ENCODE results near the gene CD96. TPM values are rescaled to one million over a fixed set of nuclear protein-coding genes. Genes with fewer than 3 reads are reported as not detected.
A peak's percentile ranks its signal among the peaks of the same experiment; 100 is the strongest.

The CD96 gene
- 1 to 10 TPM; 1.4 to 8.2 (median 6.2) TPM for total RNA-seq

GRCh38 chr3:111541911-111542483, at the start of gene CD96:
Gene CD96 (plus strand): TSS chr3:111542197. CDS start chr3:111542249, 52 bp downstream.
- no peak for DNase-seq (ENCODE audit: low spot score in 2 of 2)
- Histone ChIP-seq H3K4me1 (no peaks in the 10 kb centered on the region), H3K36me3 (no peaks in the 10 kb centered on the region), H3K4me3 (peak within 1 kb of the TSS in 1 of 3 donors; percentile 3), H3K27me3 (no peaks in the 10 kb centered on the region), H3K9me3 (no peaks in the 10 kb centered on the region), H3K27ac (no peak within 1 kb of the TSS)
- intact Hi-C loops (cut with DNase I; ENCODE audit: low total_unique reads) = no loop called here
- TF ChIP-seq POLR2A (IDR thresholded peaks at IDR 0.05) = no peak
- TF ChIP-seq CTCF (IDR thresholded peaks at IDR 0.05) = no peak
- TF ChIP-seq POLR2AphosphoS5 (IDR thresholded peaks at IDR 0.05) = no peak

GRCh38 chr3:111493276-111493675, 48.7 kb upstream of the CD96 start:
- Histone ChIP-seq H3K27ac (no peak overlapping the region), H3K27me3 (no peaks in the 10 kb centered on the region), H3K4me1 (no peaks in the 10 kb centered on the region), H3K4me3 (no peak overlapping the region), H3K9me3 (no peaks in the 10 kb centered on the region), H3K36me3 (no peaks in the 10 kb centered on the region)
- no peak for DNase-seq (ENCODE audit: low spot score in 2 of 2)
- intact Hi-C loops (cut with DNase I; ENCODE audit: low total_unique reads) = no loop called here
- no peak for TF ChIP-seq POLR2AphosphoS5 (IDR thresholded peaks at IDR 0.05)
- no peak for TF ChIP-seq CTCF (IDR thresholded peaks at IDR 0.05)
- no peak for TF ChIP-seq POLR2A (IDR thresholded peaks at IDR 0.05)

- H3K27ac ChIP-seq = no peak overlapping the region
- no peak for DNase-seq (ENCODE audit: low spot score in 2 of 2)
- H3K27me3 ChIP-seq = no peaks in the 10 kb centered on the region
- no peak for TF ChIP-seq CTCF (IDR thresholded peaks at IDR 0.05)
- TF ChIP-seq POLR2AphosphoS5 (IDR thresholded peaks at IDR 0.05) = no peak
- no peak for TF ChIP-seq POLR2A (IDR thresholded peaks at IDR 0.05)
- no peaks in the 10 kb centered on the region for H3K36me3 ChIP-seq
- H3K4me1 ChIP-seq = no peaks in the 10 kb centered on the region
- no peaks in the 10 kb centered on the region for H3K9me3 ChIP-seq
- intact Hi-C loops (cut with DNase I; ENCODE audit: low total_unique reads) = no loop called here
- no peak overlapping the region for H3K4me3 ChIP-seq
Observed at GRCh38 chr3:111496894-111497559, 45.0 kb upstream of the CD96 start.

- Histone ChIP-seq H3K27ac (no peak overlapping the region), H3K27me3 (no peaks in the 10 kb centered on the region), H3K9me3 (no peaks in the 10 kb centered on the region), H3K36me3 (no peaks in the 10 kb centered on the region), H3K4me3 (no peak overlapping the region), H3K4me1 (no peaks in the 10 kb centered on the region)
- no peak for DNase-seq (ENCODE audit: low spot score in 2 of 2)
- no peak for TF ChIP-seq CTCF (IDR thresholded peaks at IDR 0.05)
- no peak for TF ChIP-seq POLR2AphosphoS5 (IDR thresholded peaks at IDR 0.05)
- no peak for TF ChIP-seq POLR2A (IDR thresholded peaks at IDR 0.05)
- intact Hi-C loops (cut with DNase I; ENCODE audit: low total_unique reads) = no loop called here
Observed at GRCh38 chr3:111498022-111498421, 44.0 kb upstream of the CD96 start.

GRCh38 chr3:111506435-111506834, 35.6 kb upstream of the CD96 start:
- H3K27ac ChIP-seq = no peak overlapping the region
- no peak overlapping the region for H3K4me3 ChIP-seq
- H3K27me3 ChIP-seq = no peaks in the 10 kb centered on the region
- no peaks in the 10 kb centered on the region for H3K36me3 ChIP-seq
- H3K4me1 ChIP-seq = no peaks in the 10 kb centered on the region
- intact Hi-C loops (cut with DNase I; ENCODE audit: low total_unique reads) = no loop called here
- no peak for DNase-seq (ENCODE audit: low spot score in 2 of 2)
- TF ChIP-seq POLR2AphosphoS5 (IDR thresholded peaks at IDR 0.05) (no peak), POLR2A (IDR thresholded peaks at IDR 0.05) (no peak), CTCF (IDR thresholded peaks at IDR 0.05) (no peak)
- no peaks in the 10 kb centered on the region for H3K9me3 ChIP-seq

Data from breast epithelium (tissue), 4 donors.